K562 (cell line): Measurements from ENCODE around the gene PHTF2. TPM values are rescaled to one million over a fixed set of nuclear protein-coding genes. Genes with fewer than 3 reads are reported as not detected.
A peak's percentile ranks its signal among the peaks of the same experiment; 100 is the strongest.
"Not testable (repeated sequence)": the region's sequence is repeated elsewhere in the genome, so short reads cannot be mapped to it uniquely, and the experiment has no call there.

Experiments
- ATAC-seq: fragments of 200-7000 bp; cut with Tn5 transposase; 3 replicates; pipeline ENCODE4 v1.9.1; 2020; ENCODE audit warnings: moderate library complexity
- BruUV-seq: library from RNA; stranded (reverse); fragments of 400-500 nt; replicated peaks from 2 replicates; lab custom pipeline; 2021; lab: Mats Ljungman, UMichigan
- CTCF ChIA-PET: fragments of 300-600 bp; formaldehyde crosslinking; extraction: SDS; loops from one replicate; lab custom pipeline; 2021; ENCODE audit warnings: low intra/inter-chr PET ratio; lab: Yijun Ruan, JAX
- POLR2A ChIA-PET: fragments of 300-600, 350-650 bp; sonication (Branson Sonifier 250); formaldehyde crosslinking; extraction: SDS; loops from one replicate; lab custom pipeline; 2021; ENCODE audit warnings: antibody characterized with exemption, inconsistent platforms; lab: Yijun Ruan, JAX
- DNase-seq, 4 experiments: peaks; one replicate each; pipeline versions ENCODE4 v3.0.0 to v3.0.0-alpha.2; 2011 to 2018; ENCODE audit warnings: low spot score in 3 of 4, mixed read lengths in 3 of 4; ENCODE audit errors: extremely low read depth in 1 of 4
- FAIRE-seq: peaks from 2 replicates; lab custom pipeline; 2011; peaks lifted over from hg19 to GRCh38; lab: Jason Lieb, UNC
- H2AFZ ChIP-seq: 2 replicates; pipeline ENCODE4 v1.6.0; 2011; ENCODE audit warnings: low read depth, low read length, control low read depth, inconsistent platforms
- H3K27ac ChIP-seq: fragments of 200-600 bp; 3 replicates; pipeline ENCODE4 v1.8.0; 2011; ENCODE audit warnings: low read depth, mild to moderate bottlenecking, control low read depth, inconsistent platforms, low read length, moderate library complexity, mixed read lengths; ENCODE audit errors: extremely low read depth
- H3K27me3 ChIP-seq, 2 experiments: fragments of 300-600 bp in 1 of 2; 2 replicates in 1 of 2; 3 replicates in 1 of 2; pipeline versions ENCODE4 v1.6.0 to v1.8.0; 2011; ENCODE audit warnings: inconsistent platforms in 2 of 2, low read length in 2 of 2, mild to moderate bottlenecking in 1 of 2, mixed read lengths in 1 of 2, moderate library complexity in 1 of 2; ENCODE audit not compliant: control insufficient read depth in 2 of 2, insufficient read depth in 2 of 2
- H3K36me3 ChIP-seq: fragments of 300-600 bp; 3 replicates; pipeline ENCODE4 v1.8.0; 2011; ENCODE audit warnings: mild to moderate bottlenecking, low read length, inconsistent platforms; ENCODE audit not compliant: control insufficient read depth, insufficient read depth
- H3K4me1 ChIP-seq, 2 experiments: fragments of 200-600 bp in 1 of 2; replicated peaks in 1 of 2; 2 replicates in 1 of 2; 3 replicates in 1 of 2; pipeline versions ENCODE4 v1.5.1 to v1.8.0; 2011; ENCODE audit warnings: inconsistent platforms in 2 of 2, low read length in 2 of 2, mild to moderate bottlenecking in 1 of 2, mixed read lengths in 1 of 2, moderate library complexity in 1 of 2; ENCODE audit not compliant: control insufficient read depth in 2 of 2, insufficient read depth in 2 of 2
- H3K4me2 ChIP-seq: 2 replicates; pipeline ENCODE4 v1.6.1; 2011; ENCODE audit warnings: low read length, control low read depth, inconsistent platforms, mixed read lengths; ENCODE audit not compliant: insufficient read depth
- H3K4me3 ChIP-seq: fragments of 200-600 bp; sonication (generic), shearing (Covaris generic); 2 replicates; pipeline ENCODE4 v1.5.1; 2016; ENCODE audit warnings: control low read depth, inconsistent platforms
- H3K79me2 ChIP-seq: fragments of 200-600 bp; 3 replicates; pipeline ENCODE4 v1.8.0; 2011; ENCODE audit warnings: low read length, inconsistent platforms; ENCODE audit not compliant: control insufficient read depth, insufficient read depth
- H3K9ac ChIP-seq, 2 experiments: 2 replicates each; pipeline versions ENCODE4 v1.6.0 to v1.6.1; 2011; ENCODE audit warnings: low read depth in 2 of 2, low read length in 2 of 2, control low read depth in 1 of 2, inconsistent platforms in 1 of 2, mild to moderate bottlenecking in 1 of 2, mixed read lengths in 1 of 2; ENCODE audit not compliant: insufficient read depth in 1 of 2
- H3K9me1 ChIP-seq: one replicate; pipeline ENCODE4 v1.6.0; 2011; ENCODE audit warnings: inconsistent platforms, mild to moderate bottlenecking, low read length, moderate library complexity; ENCODE audit not compliant: control insufficient read depth, insufficient read depth
- H3K9me3 ChIP-seq: replicated peaks from 2 replicates; pipeline ENCODE4 v1.5.1; 2011; ENCODE audit warnings: low read depth, low read length, inconsistent platforms; ENCODE audit not compliant: control insufficient read depth, insufficient read depth
- H4K20me1 ChIP-seq: replicated peaks from 2 replicates; pipeline ENCODE4 v1.6.1; 2011; ENCODE audit warnings: low read length, inconsistent platforms, mixed read lengths; ENCODE audit not compliant: control insufficient read depth, insufficient read depth
- C11orf30 ChIP-seq: fragments of 450-650 bp; IDR thresholded peaks from 2 replicates; pipeline ENCODE4 v1.6.1; 2016; ENCODE audit warnings: low read depth, mild to moderate bottlenecking
- NCOR1 ChIP-seq: fragments of 450-650 bp; IDR thresholded peaks from 2 replicates; pipeline ENCODE4 v1.6.1; 2016; ENCODE audit warnings: mild to moderate bottlenecking, moderate library complexity
- NEUROD1 ChIP-seq: fragments of 150-350 bp; IDR thresholded peaks from 2 replicates; pipeline ENCODE4 v1.6.1; 2014; ENCODE audit warnings: borderline replicate concordance, low read length, low read depth; ENCODE audit not compliant: partially characterized antibody
- ZNF316 ChIP-seq: fragments of 450-650 bp; IDR thresholded peaks from 2 replicates; pipeline ENCODE4 v1.6.1; 2016
- WGBS: fragments of 100-300 bp; shearing (Covaris generic); methylation state at CpG from one replicate; pipeline ENCODE4 v1.1.6; 2016; ENCODE audit warnings: low coverage, mixed read lengths; ENCODE audit not compliant: insufficient coverage; ENCODE audit errors: missing lambda C conversion rate; 5-methylcytosine and 5-hydroxymethylcytosine counted together
- in situ Hi-C: fragments of 300-500 bp; cut with MboI; formaldehyde crosslinking; loops from 4 replicates; pipeline ENCODE4 v1.15.0; 2018; ENCODE audit warnings: inconsistent platforms, mixed read lengths
- intact Hi-C: fragments of 100-400 bp; cut with micrococcal nuclease; formaldehyde crosslinking; loops from 2 replicates; pipeline ENCODE4 v1.14.2; 2022
- polyA plus RNA-seq, 8 experiments: library from polyadenylated mRNA; depleted of rRNA in 4 of 8; stranded (reverse) in 5 of 8; unstranded in 3 of 8; fragments of >200 nt; fragmentation: Nextera tagmentation in 2 of 8; fragmentation: Illumina TruSeq in 1 of 8; extraction: Ambion mirVana in 2 of 8; extraction: Trizol in 1 of 8; gene quantifications; 2 replicates each; pipeline versions ENCODE4 v1.2.1 to v1.2.3, GENCODE V29; 2011 to 2014; ENCODE audit warnings: inconsistent platforms in 1 of 8, missing spikeins in 1 of 8
- total RNA-seq, 7 experiments: library from RNA; depleted of rRNA in 6 of 7; stranded (reverse); fragments of >200 nt in 6 of 7; fragmentation: Illumina TruSeq in 2 of 7; extraction: Trizol in 2 of 7; gene quantifications; 2 replicates each; pipeline versions ENCODE4 v1.2.1 to v1.2.3, GENCODE V29; 2011 to 2021; ENCODE audit warnings: low replicate concordance in 1 of 7
- TF ChIP-seq, protein P1 (sequence below): fragments of 250-450 bp; sonication (Bioruptor Pico); IDR thresholded peaks from 2 replicates; pipeline ENCODE4 v1.8.0; 2022; ENCODE audit warnings: inconsistent platforms, mild to moderate bottlenecking, moderate library complexity, borderline replicate concordance

The PHTF2 gene
- total and polyA plus RNA-seq, 9 of the 15 experiments (the other 6 are each of a cell fraction or from before 2014, with no cell fraction given), result 17.9 to 43.6 (median 25.4) TPM

DNA sequence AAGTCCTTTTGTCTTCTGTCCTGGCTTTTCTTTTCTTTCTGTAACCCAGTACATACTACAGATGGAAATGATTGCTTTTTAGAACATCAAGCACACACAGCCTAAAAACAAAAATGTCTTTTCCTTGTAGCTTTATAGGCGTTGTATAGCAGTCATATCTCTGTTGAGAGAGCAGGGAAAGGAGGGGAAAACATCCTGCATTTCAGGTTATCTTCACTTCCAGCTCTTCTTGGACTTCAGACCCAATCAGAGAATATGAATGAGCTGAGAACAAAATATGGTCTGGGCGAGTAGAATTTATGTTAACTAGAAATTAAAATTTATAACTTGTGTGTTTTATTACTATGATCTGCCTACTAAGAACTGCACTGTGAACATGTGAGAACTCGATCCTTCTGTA lies 15.0 kb upstream of the PHTF2 start (continued):
- no peak for TF ChIP-seq NEUROD1
- no peak for TF ChIP-seq NCOR1

DNA sequence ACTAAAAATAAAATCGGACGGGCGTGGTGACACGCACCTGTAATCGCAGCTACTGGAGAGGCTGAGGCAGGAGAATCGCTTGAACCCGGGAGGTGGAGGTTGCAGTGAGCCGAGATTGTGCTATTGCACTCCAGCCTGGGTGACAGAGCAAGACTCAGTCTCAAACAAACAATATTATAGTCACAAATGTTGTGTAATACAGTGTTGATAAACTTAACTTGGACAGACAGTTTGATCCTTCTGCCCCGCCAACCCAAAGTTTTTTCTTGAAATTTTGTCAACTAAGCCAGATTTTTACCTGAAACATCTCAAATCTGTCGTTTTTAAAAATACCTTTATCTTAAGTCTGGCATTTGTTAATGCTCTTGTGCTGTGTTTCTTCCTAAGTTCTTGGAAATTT lies 14.1 kb upstream of the PHTF2 start:
- H4K20me1 ChIP-seq, H3K27me3 ChIP-seq, ATAC-seq, H3K27ac ChIP-seq, in situ Hi-C loops, FAIRE-seq, H3K9ac ChIP-seq, CTCF ChIA-PET, POLR2A ChIA-PET, H3K9me3 ChIP-seq, H3K4me2 ChIP-seq, H2AFZ ChIP-seq, H3K9me1 ChIP-seq, H3K79me2 ChIP-seq, BruUV-seq, intact Hi-C loops, DNase-seq, H3K4me3 ChIP-seq: not testable (repeated sequence)
- TF ChIP-seq ZNF316 (peak; percentile 41; the same call in 1 of the 2 replicates), C11orf30 (0 out of 2 replicates have a peak, but pooled peaks have one; percentile 19)
- TF ChIP-seq, protein P1, sequence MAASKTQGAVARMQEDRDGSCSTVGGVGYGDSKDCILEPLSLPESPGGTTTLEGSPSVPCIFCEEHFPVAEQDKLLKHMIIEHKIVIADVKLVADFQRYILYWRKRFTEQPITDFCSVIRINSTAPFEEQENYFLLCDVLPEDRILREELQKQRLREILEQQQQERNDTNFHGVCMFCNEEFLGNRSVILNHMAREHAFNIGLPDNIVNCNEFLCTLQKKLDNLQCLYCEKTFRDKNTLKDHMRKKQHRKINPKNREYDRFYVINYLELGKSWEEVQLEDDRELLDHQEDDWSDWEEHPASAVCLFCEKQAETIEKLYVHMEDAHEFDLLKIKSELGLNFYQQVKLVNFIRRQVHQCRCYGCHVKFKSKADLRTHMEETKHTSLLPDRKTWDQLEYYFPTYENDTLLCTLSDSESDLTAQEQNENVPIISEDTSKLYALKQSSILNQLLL (CRISPR knock-in tag), result peak; percentile 47; the same call in 1 of the 2 replicates
- 91% methylated on average over 10 of the region's 10 CpGs for WGBS
- H3K4me1 ChIP-seq, result peaks cover 0 to 10% of the 10 kb centered on the region in 2 experiments; a peak in 1 of 5 replicates
- peaks cover 42% of the 10 kb centered on the region for H3K36me3 ChIP-seq
